HG02943 (cell line): Measurements from ENCODE around the gene STXBP6.

Experiments used
- ATAC-seq: cut with Tn5 transposase; IDR thresholded peaks from one replicate; pipeline ENCODE4 v1.9.1; 2021; ENCODE audit warnings: mild to moderate bottlenecking, low read depth, moderate library complexity; ENCODE audit not compliant: unreplicated experiment

Gene STXBP6

GRCh38 chr14:24870949-24871701 lies 178.8 kb downstream of the STXBP6 start:
- ATAC-seq = no peak

GRCh38 chr14:24868389-24868788 lies 181.6 kb downstream of the STXBP6 start:
- no peak for ATAC-seq

DNA sequence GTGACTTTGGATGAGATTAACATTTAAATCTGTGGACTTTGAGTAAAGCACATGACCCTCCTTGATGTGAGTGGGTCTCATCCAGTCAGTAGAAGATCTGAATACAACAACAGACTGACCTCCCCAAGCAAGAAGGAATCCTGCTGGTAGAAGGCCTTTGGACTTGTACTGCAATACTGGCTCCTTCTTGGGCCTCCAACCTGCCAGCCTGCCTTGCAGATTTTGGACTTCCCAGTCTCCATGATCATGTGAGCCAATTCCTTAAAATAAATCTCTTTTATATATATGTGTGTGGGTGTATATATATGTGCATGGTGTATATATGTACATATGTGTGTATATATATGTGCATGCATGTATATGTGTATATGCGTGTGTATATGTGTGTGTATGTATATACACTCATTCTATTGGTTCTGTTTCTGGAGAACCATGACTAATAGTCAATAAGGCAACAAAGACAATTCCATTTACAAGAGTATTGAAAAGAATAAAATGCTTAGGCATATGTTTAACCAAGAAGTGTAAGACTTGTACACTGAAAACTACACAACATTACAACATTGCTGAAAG lies 183.8 kb downstream of the STXBP6 start:
- no peak for ATAC-seq

DNA sequence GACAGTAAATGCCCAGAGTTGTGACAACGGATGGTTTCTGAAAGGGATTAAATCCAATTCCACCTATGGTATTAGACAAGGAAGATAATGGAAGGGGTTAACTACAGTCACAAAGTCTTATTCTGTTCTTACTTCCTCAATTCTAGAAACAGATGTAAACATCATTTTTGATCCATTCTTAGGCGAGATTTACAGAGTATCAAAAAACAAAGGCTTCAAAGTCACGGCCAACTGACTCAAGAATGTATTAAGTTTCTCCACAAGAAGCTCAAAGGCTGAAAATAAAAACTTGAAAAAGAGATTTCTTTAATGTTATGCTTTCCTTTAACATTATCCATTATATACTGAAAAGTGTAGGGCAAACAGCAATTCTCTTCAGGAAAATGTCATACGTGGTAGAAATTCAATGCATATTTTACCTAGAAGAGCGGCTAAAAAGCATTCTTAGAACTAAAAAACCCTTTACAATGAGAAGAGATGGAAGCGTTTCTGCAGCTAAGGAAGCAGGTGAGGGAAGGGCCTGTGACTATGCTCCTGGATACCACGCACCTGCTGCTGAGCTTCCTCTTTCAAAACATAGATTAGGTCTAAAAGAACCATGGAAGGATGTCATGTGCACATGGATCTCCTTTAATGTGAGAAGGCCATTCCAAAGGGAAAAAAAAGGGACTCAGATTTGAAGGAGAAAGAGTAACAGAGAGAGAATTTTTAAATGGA lies 185.8 kb downstream of the STXBP6 start:
- no peak for ATAC-seq

DNA sequence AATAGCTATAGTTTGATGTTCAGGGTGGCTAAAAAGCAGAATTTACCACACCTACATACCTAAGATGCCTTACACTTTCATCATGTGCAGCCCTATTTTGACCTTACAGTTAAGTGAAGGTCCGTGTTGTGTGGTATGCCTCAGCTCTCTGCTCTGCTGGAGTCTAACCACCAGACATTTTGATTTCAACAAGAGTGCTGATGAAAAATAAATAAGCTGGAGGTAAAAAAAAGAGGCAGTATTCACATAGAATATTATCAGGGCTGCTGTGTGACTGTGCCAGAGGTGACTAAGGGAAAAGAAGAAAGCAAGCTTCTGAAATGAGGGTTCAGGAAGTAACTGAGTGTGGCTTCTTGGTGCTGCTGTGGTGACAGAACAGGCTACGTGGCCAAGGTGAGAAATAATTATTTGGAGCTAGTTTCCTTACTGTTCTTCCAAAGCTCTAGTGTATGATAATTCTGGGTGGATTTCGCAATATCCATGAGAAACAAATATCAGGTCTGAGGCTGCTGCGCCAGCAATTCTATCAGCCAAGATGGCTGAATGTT lies 188.8 kb downstream of the STXBP6 start:
- no peak for ATAC-seq

DNA sequence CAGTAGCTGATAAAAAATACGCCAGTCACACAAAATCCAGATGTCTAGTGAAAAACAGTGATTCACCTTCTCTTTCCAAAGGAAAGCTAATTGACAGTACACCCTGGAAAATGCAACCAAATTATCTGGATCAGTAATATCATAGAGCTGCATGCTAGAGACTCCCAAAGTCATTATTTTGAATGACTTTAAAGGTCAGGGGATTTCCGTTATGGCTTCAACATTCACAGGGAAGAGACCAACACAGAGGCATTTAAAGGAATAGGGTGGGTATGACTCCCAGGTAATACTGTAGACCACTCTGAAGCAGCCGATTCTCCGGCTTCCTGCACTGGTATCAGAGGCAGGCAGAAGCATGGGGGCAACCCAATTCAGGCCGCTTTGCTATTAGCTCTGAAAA lies 190.4 kb downstream of the STXBP6 start:
- ATAC-seq = no peak

GRCh38 chr14:24858684-24859083 lies 191.3 kb downstream of the STXBP6 start:
- ATAC-seq = no peak

- ATAC-seq = no peak
Observed at GRCh38 chr14:24858052-24858451, 191.9 kb downstream of the STXBP6 start.

GRCh38 chr14:24857277-24857676 lies 192.7 kb downstream of the STXBP6 start:
- no peak for ATAC-seq

GRCh38 chr14:24853446-24853845 lies 196.5 kb downstream of the STXBP6 start:
- ATAC-seq = no peak

- ATAC-seq = no peak
Observed at GRCh38 chr14:24852312-24853060, 197.5 kb downstream of the STXBP6 start.

- no peak for ATAC-seq
Observed at GRCh38 chr14:24851837-24852236, 198.1 kb downstream of the STXBP6 start.

DNA sequence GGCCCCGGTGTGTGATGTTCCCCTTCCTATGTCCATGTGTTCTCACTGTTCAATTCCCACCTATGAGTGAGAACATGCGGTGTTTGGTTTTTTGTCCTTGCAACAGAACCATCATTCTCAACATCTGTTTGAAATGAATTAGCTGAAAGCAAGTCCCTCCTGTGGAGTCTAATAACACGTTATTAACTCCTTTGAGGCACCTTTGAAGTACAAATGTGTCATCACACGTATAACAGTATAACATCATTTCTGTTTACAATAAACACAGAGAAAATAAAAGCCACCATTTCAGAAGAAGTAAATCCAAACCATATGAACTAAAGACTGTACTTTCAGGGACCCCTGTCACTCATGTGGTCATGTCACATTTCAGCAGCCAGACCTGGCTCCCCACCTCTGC lies 198.5 kb downstream of the STXBP6 start:
- no peak for ATAC-seq

DNA sequence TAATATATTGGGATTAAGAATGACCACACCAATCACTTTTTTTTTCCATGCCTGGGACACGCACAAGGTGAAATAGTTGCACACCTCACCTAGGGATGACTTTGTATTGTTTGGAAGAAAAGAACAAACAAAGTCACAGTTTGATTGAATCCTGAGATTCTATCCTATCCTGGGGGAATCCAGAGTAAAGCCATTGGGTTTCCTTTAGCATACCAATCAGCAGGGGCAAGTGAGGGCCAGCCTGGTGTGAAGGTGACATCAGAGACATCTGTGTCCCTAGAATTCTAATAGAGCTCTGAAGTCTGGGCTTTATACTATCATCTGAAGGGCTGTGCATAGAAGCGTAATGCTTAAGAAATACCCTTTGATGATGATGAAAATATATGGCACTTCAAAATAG lies 199.9 kb downstream of the STXBP6 start:
- no peak for ATAC-seq

- ATAC-seq = no peak
Observed at GRCh38 chr14:24849471-24849870, 200.5 kb downstream of the STXBP6 start.

GRCh38 chr14:24848102-24848790 lies 201.7 kb downstream of the STXBP6 start:
- no peak for ATAC-seq

DNA sequence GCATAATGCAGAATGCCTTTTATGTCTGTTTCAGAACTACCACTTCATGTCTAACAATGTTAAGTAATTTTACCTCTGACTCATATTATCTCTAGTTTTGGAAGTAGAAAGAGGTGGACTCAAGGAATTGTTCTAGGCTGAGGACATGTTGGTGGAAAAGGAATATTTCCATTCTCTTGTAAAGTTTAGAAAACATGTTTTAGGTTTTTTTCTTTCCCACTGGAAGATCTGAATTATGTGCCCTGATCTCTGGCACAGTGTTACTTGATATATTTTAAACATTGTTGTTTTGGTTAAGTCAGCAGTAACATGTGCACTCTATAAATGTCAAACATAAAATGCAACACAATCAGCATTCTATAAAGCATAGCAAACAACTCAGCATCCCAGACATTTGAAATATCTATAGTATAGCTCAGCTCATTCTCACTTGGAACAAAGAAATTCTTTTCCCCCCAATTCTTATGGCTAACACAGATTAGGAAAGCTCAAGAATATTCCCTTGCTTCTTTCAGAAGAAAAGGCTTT lies 202.3 kb downstream of the STXBP6 start:
- ATAC-seq = no peak

- no peak for ATAC-seq
Observed at GRCh38 chr14:24846261-24846660, 203.7 kb downstream of the STXBP6 start.

- ATAC-seq = no peak
Observed at GRCh38 chr14:24845851-24846250, 204.1 kb downstream of the STXBP6 start.

DNA sequence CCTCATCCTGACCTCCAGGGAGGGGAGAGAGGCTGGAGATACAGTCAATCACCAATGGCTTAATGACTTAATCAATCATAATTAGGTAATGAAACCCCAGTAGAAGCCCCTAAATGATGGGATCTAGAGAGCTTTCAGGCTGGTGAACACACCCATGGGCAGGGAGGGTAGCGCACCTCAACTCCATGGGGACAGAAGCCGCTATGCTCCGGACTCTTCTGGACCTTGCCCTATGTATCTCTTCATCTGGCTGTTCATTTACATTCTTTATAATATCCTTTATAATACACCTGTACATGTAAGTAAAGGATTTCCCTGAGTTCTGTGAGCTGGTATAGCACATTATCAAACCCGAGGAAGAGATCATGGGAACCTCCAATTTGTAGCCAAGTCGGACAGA lies 205.9 kb downstream of the STXBP6 start:
- no peak for ATAC-seq
